ENCODE measurements around the gene SCNN1G. TPM values are rescaled to one million over a fixed set of nuclear protein-coding genes. Genes with fewer than 3 reads are reported as not detected.

SCNN1G gene
- total RNA-seq, 4 donors from 2014 or later, result 5.8 to 39.3 (median 15.2) TPM

GRCh38 chr16:23164736-23165135 lies 17.8 kb upstream of the SCNN1G start:
- no peak for DNase-seq (ENCODE audit: low spot score in 2 of 2)
- TF ChIP-seq POLR2A (IDR thresholded peaks at IDR 0.05) (no peak), CTCF (IDR thresholded peaks at IDR 0.05) (no peak)
- intact Hi-C loops (cut with DNase I; ENCODE audit: low total_unique reads), result no loop called here
- whole genome bisulfite sequencing, 2 donors, result 85 to 87% methylated on average over 4 of the region's 4 CpGs
- no peak overlapping the region for H3K4me3 ChIP-seq (ENCODE audit: low read depth, poor library complexity, severe bottlenecking)

- intact Hi-C loops (cut with DNase I; ENCODE audit: low total_unique reads), result no loop called here
- no peak overlapping the region for H3K4me3 ChIP-seq (ENCODE audit: low read depth, poor library complexity, severe bottlenecking)
- 46 to 47% methylated on average over 7 of the region's 7 CpGs for WGBS, 2 donors
- TF ChIP-seq POLR2A (IDR thresholded peaks at IDR 0.05) (no peak), CTCF (IDR thresholded peaks at IDR 0.05) (no peak)
- DNase-seq (ENCODE audit: low spot score in 2 of 2), result peak in 1 of 2 donors; percentile 75
Measured at GRCh38 chr16:23172583-23172982, 10.0 kb upstream of the SCNN1G start.

GRCh38 chr16:23172994-23173393 lies 9.6 kb upstream of the SCNN1G start:
- DNase-seq (ENCODE audit: low spot score in 2 of 2), result no peak
- intact Hi-C loops (cut with DNase I; ENCODE audit: low total_unique reads), result no loop called here
- 71 to 82% methylated on average over 3 of the region's 3 CpGs for WGBS, 2 donors
- no peak for TF ChIP-seq CTCF (IDR thresholded peaks at IDR 0.05)
- TF ChIP-seq POLR2A (IDR thresholded peaks at IDR 0.05), result no peak
- H3K4me3 ChIP-seq (ENCODE audit: low read depth, poor library complexity, severe bottlenecking), result no peak overlapping the region

DNA sequence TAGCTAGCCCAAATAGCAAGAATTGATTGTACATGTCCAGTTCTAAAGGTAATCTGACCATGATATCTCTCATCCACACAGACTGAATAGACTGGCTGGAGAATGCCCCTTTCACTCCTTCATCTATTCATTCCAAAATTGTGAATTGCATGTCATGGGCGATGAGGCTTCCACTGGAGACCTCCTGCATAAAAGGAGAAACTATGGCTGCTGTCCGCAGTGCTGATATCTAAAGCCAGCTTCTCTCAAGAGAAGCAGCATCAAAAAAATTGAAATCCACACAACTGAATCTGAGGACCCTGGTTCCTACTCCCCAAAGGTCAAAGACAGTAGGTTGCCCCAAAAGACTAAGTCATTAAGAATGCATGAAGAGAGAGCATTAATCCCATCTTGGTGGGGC lies 7.9 kb upstream of the SCNN1G start:
- intact Hi-C loops (cut with DNase I; ENCODE audit: low total_unique reads), result no loop called here
- DNase-seq (ENCODE audit: low spot score in 2 of 2), result peak in 1 of 2 donors; percentile 0
- TF ChIP-seq POLR2A (IDR thresholded peaks at IDR 0.05) (no peak), CTCF (IDR thresholded peaks at IDR 0.05) (no peak)
- H3K4me3 ChIP-seq (ENCODE audit: low read depth, poor library complexity, severe bottlenecking), result no peak overlapping the region
- WGBS, 2 donors, result 41 to 44% methylated on average over 2 of the region's 2 CpGs

GRCh38 chr16:23175651-23176050 lies 6.9 kb upstream of the SCNN1G start:
- no peak for DNase-seq (ENCODE audit: low spot score in 2 of 2)
- intact Hi-C loops (cut with DNase I; ENCODE audit: low total_unique reads), result no loop called here
- no peak overlapping the region for H3K4me3 ChIP-seq (ENCODE audit: low read depth, poor library complexity, severe bottlenecking)
- TF ChIP-seq POLR2A (IDR thresholded peaks at IDR 0.05) (no peak), CTCF (IDR thresholded peaks at IDR 0.05) (no peak)

DNA sequence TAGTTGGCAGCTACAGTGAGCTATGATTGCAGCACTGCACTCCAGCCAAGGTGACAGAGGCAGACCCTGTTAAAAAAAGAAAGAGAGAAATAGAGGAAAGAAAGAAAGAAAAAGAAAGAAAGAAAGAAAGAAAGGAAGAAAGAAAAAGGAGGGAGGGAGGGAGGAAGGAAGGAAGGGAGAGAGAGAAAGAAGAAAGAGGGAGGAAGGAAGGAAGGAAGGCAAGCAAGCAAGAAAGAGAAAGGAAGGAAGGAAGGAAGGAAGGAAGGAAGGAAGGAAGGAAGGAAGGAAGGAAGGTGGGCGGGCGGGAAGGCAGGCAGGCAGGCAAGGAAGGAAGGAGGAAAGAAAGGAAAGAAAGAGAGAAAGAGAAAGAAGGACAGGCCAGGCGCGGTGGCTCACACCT lies 1.0 kb upstream of the SCNN1G start:
- intact Hi-C loops (cut with DNase I; ENCODE audit: low total_unique reads), result no loop called here
- DNase-seq (ENCODE audit: low spot score in 2 of 2), result no peak
- WGBS, 2 donors, result 87 to 91% methylated on average over 4 of the region's 4 CpGs

More for the DNA sequence above, 1.0 kb upstream of the SCNN1G start:
- TF ChIP-seq POLR2A (IDR thresholded peaks at IDR 0.05) (no peak), CTCF (IDR thresholded peaks at IDR 0.05) (no peak)
- H3K4me3 ChIP-seq (ENCODE audit: low read depth, poor library complexity, severe bottlenecking), result no peak overlapping the region

All from lower leg skin (tissue), 4 donors.